Measurements from ENCODE around the gene CYP27C1.
"Not testable (repeated sequence)": the region's sequence is repeated elsewhere in the genome, so short reads cannot be mapped to it uniquely, and the experiment has no call there.

CYP27C1 gene

GRCh38 chr2:127220768-127221527, 849 bp upstream of the CYP27C1 start:
- no peak for DNase-seq (ENCODE audit: low read depth in 2 of 2)
- TF ChIP-seq CTCF (IDR thresholded peaks at IDR 0.05; ENCODE audit: low read depth, low read length) = no peak
- H3K4me3 ChIP-seq (replicated peaks in 1 of 2; ENCODE audit: low read depth in 2 of 2, low read length in 2 of 2) = no peak overlapping the region

DNA sequence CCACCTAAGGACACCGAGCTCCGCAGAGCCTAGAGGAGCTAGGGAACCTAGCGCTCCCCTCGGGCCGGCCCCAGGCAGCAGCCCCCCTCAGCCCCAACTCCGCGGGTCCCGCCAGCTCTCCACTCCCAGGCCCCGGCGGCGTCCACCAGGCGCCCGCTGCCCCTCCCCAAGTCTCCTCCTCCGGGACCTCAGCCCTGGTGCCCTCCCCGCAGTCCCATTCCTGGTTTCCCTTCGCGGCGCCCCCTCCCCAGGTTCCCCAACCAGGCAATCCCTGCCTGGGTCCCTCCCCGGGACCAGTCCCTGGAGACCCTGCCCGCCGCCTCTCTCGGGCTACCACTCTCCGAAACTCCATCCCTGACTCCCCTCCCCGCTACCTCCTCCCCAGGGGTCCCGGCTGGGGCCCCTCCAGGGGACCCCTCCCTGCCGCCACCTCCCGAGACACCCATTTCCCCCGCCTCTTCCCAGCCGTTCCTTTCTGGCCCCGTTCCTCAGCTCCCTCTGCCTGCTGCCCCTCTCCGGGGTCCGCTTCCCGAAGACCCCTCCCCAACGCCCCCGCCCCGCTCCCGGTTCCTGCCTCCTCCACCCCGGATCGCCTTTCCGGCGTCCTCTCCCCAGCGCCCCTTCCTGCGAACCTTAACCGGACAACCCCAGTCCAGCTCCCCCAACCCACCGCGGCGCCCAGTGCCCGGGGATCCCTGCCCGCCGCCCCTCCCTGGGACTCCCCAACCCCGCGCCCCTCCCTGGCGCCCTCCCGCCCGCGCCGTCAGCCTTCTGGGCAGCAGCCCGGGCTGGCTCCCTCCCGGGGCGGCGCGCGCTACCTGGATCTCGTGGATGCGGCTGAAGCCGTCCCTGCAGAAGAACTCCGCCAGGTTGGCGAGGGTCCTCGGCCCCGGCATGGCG, 678 bp downstream of the CYP27C1 start:
- DNase-seq (ENCODE audit: low read depth in 2 of 2) = no peak
- TF ChIP-seq CTCF (IDR thresholded peaks at IDR 0.05; ENCODE audit: low read depth, low read length) = no peak
- H3K4me3 ChIP-seq (replicated peaks in 1 of 2; ENCODE audit: low read depth in 2 of 2, low read length in 2 of 2) = peak overlapping the region; percentile 30 to 48

DNA sequence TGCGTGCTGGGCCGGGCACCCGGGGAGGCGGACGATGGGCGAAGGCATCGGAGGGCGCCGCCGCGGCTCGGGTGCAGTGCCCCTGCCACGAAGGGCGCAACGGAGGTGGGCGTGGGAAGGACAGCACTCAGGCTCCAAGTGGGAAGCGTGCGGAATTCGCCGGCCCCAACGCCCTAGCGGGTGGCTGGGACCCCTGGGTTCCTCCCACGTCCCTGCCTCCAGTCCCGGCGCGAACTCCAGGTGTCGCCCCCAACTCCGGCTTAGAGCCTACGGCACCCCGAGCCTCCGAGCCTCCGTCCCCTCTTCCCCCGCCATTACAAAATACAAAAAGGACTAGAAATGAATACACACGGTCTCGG, 1.3 kb downstream of the CYP27C1 start:
- DNase-seq (ENCODE audit: low read depth in 2 of 2) = no peak
- peak overlapping the region; percentile 30 to 48 for H3K4me3 ChIP-seq (replicated peaks in 1 of 2; ENCODE audit: low read depth in 2 of 2, low read length in 2 of 2)

DNA sequence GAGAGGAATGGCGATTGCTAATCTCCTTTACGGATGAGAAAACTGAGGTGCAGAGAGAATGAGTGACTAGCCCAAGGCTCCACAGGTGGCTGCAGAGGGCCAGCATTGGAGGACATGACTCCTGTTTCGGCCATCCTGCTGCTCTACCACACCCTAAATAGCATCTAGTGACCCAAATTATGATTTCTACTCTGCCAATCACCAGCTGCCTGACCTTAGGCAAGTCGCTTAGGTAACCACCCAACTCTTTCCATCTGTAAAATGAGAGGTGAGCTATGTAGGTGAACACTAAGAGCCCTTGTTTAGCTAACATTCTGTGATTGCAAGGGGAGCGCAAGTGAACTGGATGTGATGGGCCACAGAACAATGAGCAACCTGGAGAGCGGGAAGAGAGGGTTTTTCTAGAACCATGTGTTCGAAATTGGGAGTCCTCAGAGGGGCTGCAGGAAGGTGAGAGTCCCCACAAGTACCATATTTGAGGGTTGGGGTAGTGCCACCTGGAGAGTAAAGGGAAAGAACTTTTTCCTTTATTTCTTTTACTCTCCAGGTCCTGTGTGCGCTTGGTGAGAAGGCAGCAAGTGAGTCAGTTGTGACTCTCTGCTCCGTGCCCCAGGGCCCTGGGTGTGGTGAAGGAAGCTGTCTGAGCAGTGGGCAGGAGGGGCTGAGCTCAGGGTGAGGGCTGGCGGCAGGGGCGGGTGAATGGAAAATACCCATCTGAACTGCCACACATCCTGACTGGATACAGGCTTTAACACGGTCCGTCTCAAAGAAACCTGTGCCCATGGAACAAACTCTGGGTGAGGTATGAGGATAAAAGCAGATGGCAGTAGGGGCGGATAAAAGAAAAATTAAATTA, 2.4 kb downstream of the CYP27C1 start:
- DNase-seq (ENCODE audit: low read depth in 2 of 2) = no peak
- TF ChIP-seq CTCF (IDR thresholded peaks at IDR 0.05; ENCODE audit: low read depth, low read length) = no peak
- no peak overlapping the region for H3K4me3 ChIP-seq (replicated peaks in 1 of 2; ENCODE audit: low read depth in 2 of 2, low read length in 2 of 2)

More for the DNA sequence above, 1.3 kb downstream of the CYP27C1 start:
- TF ChIP-seq CTCF (IDR thresholded peaks at IDR 0.05; ENCODE audit: low read depth, low read length) = no peak

DNA sequence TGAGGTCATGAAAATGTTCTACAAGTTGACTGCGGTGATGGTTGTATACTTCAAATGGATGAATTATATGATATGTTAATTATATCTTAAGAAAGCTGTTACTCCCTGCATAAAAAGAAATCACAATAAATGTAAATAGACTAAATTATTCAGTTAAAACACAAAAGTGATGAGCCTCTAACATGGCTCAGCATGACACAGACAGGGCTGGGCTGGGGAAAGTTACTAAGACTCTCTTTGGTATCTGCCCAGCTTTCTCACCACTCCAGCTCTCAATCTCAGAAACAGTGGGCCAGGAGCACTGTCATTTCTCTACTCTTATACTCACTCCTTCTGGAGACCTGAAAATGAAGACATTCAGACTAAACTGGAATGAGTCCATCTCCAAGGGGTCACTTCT, 3.5 kb downstream of the CYP27C1 start:
- DNase-seq (ENCODE audit: low read depth in 2 of 2) = no peak
- no peak overlapping the region for H3K4me3 ChIP-seq (replicated peaks in 1 of 2; ENCODE audit: low read depth in 2 of 2, low read length in 2 of 2)
- TF ChIP-seq CTCF (IDR thresholded peaks at IDR 0.05; ENCODE audit: low read depth, low read length) = no peak

- DNase-seq (ENCODE audit: low read depth in 2 of 2) = no peak
- no peak for TF ChIP-seq CTCF (IDR thresholded peaks at IDR 0.05; ENCODE audit: low read depth, low read length)
- no peak overlapping the region for H3K4me3 ChIP-seq (replicated peaks in 1 of 2; ENCODE audit: low read depth in 2 of 2, low read length in 2 of 2)
Measured at GRCh38 chr2:127216095-127216494, 4.0 kb downstream of the CYP27C1 start.

- DNase-seq (ENCODE audit: low read depth in 2 of 2) = not testable (repeated sequence)
Measured at GRCh38 chr2:127214201-127214600, 5.9 kb downstream of the CYP27C1 start.

More at GRCh38 chr2:127214201-127214600, 5.9 kb downstream of the CYP27C1 start:
- not testable (repeated sequence) for H3K4me3 ChIP-seq (replicated peaks in 1 of 2; ENCODE audit: low read depth in 2 of 2, low read length in 2 of 2)

Data from cardiac fibroblast (primary cell).